Rectal smooth muscle tissue (tissue), 1 donor: ENCODE measurements around the gene ETFA.

Experiments
- H3K27ac ChIP-seq: one replicate; pipeline ENCODE4 v1.7.0; 2013; ENCODE audit warnings: low read depth, low read length, inconsistent platforms
- H3K27me3 ChIP-seq: one replicate; pipeline ENCODE4 v1.7.0; 2013; ENCODE audit warnings: low read length; ENCODE audit not compliant: control insufficient read depth, insufficient read depth
- H3K36me3 ChIP-seq: one replicate; pipeline ENCODE4 v1.7.0; 2013; ENCODE audit warnings: low read length; ENCODE audit not compliant: control insufficient read depth, insufficient read depth
- H3K4me1 ChIP-seq: one replicate; pipeline ENCODE4 v1.7.0; 2013; ENCODE audit warnings: low read length; ENCODE audit not compliant: control insufficient read depth, insufficient read depth
- H3K4me3 ChIP-seq: one replicate; pipeline ENCODE4 v1.7.0; 2013; ENCODE audit warnings: low read length
- H3K9ac ChIP-seq: one replicate; pipeline ENCODE4 v1.7.0; 2013; ENCODE audit warnings: low read length

Gene ETFA

DNA sequence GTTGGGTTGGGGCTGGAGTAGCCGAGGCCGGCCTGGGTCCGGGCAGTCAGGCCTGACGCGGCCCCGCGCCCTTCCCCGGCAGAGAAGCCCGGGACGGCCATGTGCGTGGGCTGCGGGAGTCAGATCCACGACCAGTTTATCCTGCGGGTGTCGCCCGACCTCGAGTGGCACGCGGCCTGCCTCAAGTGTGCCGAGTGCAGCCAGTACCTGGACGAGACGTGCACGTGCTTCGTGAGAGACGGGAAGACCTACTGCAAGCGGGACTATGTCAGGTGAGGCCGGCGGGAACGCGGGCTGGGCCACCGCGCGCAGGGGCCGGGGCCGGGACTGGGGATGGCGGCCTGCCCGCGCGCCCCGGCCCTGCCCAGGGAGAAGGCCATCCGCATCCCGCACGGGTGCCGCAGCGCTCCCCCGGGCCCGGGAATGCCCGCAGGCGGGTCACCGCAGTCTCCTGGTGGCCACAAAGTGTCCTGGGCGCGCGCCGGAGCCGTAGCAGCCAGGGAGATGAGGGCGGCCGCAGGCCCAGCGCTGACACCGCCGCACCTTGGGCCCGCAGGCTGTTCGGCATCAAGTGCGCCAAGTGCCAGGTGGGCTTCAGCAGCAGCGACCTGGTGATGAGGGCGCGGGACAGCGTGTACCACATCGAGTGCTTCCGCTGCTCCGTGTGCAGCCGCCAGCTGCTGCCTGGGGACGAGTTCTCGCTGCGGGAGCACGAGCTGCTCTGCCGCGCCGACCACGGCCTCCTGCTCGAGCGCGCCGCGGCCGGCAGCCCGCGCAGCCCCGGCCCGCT is 26.6 kb upstream of the ETFA start:
- H3K4me3 ChIP-seq = peak overlapping the region; percentile 56
- H3K9ac ChIP-seq = no peak overlapping the region
- peak overlapping the region; percentile 33 for H3K27ac ChIP-seq
- H3K4me1 ChIP-seq = peaks cover 3% of the 10 kb centered on the region
- no peaks in the 10 kb centered on the region for H3K36me3 ChIP-seq
- H3K27me3 ChIP-seq = peaks cover 48% of the 10 kb centered on the region

DNA sequence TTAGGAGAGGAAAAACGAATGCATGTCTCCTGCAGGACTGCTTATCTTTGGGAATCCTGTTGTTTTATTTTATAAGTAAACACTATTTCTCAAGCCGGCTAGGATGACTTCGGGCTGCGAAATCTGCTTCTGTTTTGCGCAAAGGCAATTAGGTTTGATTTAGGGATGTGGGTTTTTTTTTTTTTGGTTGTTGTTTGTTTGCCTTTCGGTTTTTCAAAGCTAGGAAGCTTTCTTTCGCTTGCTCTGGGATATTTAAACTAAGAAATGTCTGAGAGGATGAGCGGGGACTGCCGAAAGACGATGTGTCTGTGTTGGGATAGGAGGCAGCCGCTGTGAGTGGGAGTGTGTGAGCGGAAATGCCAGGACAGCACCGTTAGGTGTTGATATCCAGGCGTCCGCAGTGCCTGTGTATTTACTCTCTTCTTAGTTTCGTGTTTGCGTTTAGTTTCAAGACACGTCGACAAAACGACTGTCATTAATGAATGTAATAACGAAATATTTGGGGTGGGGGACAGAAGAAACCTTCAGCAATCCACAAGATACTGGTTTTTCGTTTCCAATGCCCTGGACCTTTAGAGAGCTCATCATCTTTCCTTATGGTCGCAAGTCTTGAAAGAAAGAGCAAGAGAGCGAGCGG is 25.9 kb upstream of the ETFA start:
- Histone ChIP-seq H3K9ac (no peak overlapping the region), H3K4me1 (peaks cover 3% of the 10 kb centered on the region), H3K27ac (peak overlapping the region; percentile 33), H3K4me3 (peak overlapping the region; percentile 56), H3K36me3 (no peaks in the 10 kb centered on the region), H3K27me3 (peaks cover 48% of the 10 kb centered on the region)

DNA sequence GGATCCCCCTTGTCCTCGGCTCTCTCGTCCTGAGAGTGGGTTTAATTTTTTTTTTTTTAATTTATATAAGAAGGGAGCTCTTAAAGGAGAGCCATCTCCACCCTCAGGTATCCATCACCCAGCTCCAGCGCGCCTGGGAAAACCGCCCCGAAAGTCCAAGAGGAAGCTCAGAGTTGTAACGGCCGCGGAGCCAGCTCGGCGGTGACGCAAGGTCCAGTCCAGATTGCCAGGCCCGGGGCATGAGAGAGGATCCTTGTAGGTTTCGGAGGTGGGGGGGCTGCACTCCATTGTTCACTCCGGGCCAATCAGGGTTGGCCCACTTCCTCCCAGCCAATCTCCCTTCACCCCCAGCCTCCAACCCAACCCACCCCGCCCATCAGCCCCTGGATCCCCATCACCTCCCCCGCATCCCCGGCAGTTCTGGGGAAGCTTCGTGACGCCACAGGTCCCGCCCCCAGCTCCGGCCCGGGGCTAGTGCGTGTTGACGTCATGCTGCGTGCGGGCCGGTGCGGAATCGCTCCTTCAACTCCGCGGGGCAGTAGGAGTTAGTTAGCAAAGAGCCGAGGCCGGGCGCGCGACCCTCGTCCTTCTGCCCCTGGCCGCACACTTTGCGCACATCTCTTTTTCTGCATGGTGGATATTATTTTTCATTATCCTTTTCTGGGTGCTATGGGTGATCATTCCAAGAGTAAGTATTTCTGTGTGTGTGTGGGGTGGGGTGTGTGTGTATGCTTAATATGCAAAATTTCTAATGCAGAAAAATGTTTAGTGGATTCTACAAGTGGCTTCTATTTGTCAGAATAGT is 25.2 kb upstream of the ETFA start, which contains the start of gene ISL2:
Gene ISL2, plus strand, starts transcription at position 520 of the 805 bp plus-strand sequence. Its CDS starts 111 bp downstream, at position 631.
- H3K9ac ChIP-seq = no peak within 1 kb of the TSS

DNA sequence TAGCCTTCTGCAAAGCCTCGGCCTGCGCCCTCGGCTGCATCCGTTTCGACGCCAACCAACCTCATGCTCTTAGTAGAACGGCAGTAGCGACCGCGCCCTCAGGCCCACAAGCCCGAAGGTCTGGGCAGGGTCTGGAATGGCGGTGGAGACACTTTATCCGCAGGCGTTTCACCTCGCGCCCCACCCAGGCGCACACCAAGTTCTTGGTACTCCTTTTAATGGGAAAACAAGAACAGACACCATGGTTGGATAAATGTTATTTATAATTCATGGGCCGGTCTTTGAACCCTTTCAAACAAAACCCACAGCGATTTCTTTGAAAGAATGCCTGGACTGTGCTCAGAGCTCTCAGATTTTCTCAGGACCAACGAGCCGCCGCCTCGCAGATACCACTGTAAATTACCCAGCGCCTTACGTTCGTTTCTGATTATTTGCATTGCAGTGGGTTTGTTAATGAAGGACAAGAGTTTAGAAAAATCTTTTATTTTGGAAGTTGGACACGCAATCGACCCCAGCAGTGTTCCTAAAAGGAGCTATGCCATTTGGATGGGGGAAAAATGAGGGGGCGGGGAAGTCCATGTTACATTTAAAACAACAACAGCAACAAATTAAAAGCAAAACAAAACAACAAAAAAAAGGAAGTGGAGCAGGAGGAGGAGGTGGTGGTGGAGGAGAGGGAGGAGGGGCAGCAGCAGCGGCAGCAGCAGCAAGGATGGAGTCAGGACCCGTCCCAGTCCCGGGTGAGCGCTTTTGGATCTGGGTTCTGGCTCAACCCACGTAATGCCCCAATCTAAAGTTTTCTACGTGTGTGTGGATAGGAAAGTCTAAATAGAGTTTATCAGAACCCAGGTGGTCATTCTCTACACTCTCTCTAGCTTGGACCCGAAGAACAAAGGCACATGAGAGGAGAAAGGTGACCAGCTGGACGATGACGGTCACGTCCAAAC is 24.3 kb upstream of the ETFA start:
- Histone ChIP-seq H3K9ac (no peak overlapping the region), H3K27ac (peak overlapping the region; percentile 36), H3K36me3 (no peaks in the 10 kb centered on the region), H3K27me3 (peaks cover 37% of the 10 kb centered on the region), H3K4me3 (peak overlapping the region; percentile 56), H3K4me1 (peaks cover 3% of the 10 kb centered on the region)

More for the DNA sequence above, 25.2 kb upstream of the ETFA start, which contains the start of gene ISL2:
- peak within 1 kb of the TSS; percentile 36 for H3K27ac ChIP-seq
- H3K4me3 ChIP-seq = peak within 1 kb of the TSS; percentile 56
- peaks cover 3% of the 10 kb centered on the region for H3K4me1 ChIP-seq
- no peaks in the 10 kb centered on the region for H3K36me3 ChIP-seq
- H3K27me3 ChIP-seq = peaks cover 45% of the 10 kb centered on the region

GRCh38 chr15:76334438-76335306 is 23.4 kb upstream of the ETFA start:
- Histone ChIP-seq H3K27ac (no peak overlapping the region), H3K9ac (no peak overlapping the region), H3K4me1 (peaks cover 3% of the 10 kb centered on the region), H3K36me3 (no peaks in the 10 kb centered on the region), H3K27me3 (peaks cover 33% of the 10 kb centered on the region), H3K4me3 (peak overlapping the region; percentile 56)

DNA sequence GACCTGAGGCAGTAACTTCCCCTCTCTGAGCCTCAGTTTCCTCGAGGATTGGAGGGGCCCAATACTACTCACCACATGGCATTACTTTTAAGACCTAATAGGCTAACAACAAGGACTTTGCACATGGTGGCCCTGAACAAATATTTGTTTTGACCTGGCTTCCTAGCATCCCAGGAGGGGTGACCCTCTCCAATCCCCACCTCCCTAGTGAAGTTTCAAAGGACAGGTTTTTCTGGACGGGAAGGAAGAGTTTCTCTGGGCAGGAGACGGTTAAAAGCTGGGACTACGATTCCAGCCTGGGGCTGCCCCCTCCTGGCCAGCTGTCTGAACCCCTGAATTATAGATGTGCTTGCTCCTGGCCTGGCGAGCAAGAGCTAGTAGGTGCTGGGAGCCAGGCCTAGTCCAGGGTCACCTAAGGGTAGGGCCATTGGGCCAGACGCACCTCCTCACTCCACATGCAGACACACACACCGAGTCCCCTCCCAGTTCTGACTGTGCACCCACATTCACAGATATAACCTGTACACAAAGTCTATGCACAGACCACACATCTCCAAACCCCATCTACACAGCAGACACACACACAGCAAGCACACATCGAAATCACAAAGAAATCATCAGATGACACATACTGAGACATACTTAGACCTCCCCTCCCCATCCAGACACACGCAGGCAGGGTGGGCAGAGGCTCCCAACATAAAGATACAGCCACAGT is 22.6 kb upstream of the ETFA start:
- H3K27me3 ChIP-seq = peaks cover 25% of the 10 kb centered on the region
- peaks cover 3% of the 10 kb centered on the region for H3K4me1 ChIP-seq
- no peak overlapping the region for H3K9ac ChIP-seq
- H3K36me3 ChIP-seq = no peaks in the 10 kb centered on the region
- no peak overlapping the region for H3K27ac ChIP-seq
- H3K4me3 ChIP-seq = no peak overlapping the region

DNA sequence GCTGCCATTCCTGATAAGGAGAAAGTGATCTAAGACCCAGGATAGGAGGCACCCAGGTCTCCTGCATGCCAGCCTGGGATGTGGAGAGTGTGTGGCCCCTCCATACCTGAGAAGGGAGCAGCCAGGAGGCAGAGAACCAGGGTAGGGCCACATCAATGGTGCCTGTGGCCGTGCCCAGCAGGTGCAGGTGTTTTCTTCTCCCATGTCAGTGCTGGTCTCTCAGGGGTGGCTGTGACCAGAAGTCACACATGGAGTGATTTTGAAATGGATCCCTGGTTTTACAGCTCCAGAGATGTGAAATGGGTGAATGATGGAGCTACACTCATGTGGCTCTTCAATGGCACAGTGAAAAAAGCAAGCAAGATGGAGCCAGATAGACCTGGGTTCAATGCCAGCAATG is 22.0 kb upstream of the ETFA start:
- Histone ChIP-seq H3K4me3 (no peak overlapping the region), H3K27ac (no peak overlapping the region), H3K36me3 (no peaks in the 10 kb centered on the region), H3K4me1 (no peaks in the 10 kb centered on the region), H3K9ac (no peak overlapping the region), H3K27me3 (peaks cover 19% of the 10 kb centered on the region)

DNA sequence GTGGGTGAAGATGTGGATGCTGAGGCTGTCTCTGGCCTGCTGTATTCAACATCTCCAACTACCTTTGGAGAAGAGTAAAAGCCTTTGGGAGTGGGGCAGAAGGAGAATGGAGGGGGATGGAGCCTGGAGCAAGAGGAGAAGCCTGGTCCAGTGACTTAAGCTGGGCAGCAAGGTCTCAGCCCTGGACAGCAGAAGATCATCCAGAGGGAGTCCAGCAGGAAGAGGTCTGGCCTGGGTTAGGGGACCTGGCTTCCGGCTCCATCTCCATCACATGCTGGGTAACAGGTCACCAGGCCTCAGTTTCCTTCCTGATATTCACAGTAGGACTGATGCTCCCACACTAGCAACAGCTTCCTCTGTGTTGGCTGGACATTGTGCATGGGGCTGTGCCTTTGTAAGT is 21.5 kb upstream of the ETFA start:
- H3K36me3 ChIP-seq = no peaks in the 10 kb centered on the region
- H3K27me3 ChIP-seq = peaks cover 15% of the 10 kb centered on the region
- H3K4me1 ChIP-seq = no peaks in the 10 kb centered on the region

GRCh38 chr15:76330080-76330680 is 18.9 kb upstream of the ETFA start:
- Histone ChIP-seq H3K27ac (no peak overlapping the region), H3K4me3 (no peak overlapping the region), H3K4me1 (no peaks in the 10 kb centered on the region), H3K9ac (no peak overlapping the region), H3K27me3 (peaks cover 9% of the 10 kb centered on the region), H3K36me3 (no peaks in the 10 kb centered on the region)

More for the DNA sequence above, 21.5 kb upstream of the ETFA start:
- Histone ChIP-seq H3K9ac (no peak overlapping the region), H3K27ac (no peak overlapping the region), H3K4me3 (no peak overlapping the region)

- Histone ChIP-seq H3K9ac (no peak overlapping the region), H3K27ac (no peak overlapping the region), H3K4me1 (no peaks in the 10 kb centered on the region), H3K36me3 (no peaks in the 10 kb centered on the region), H3K4me3 (no peak overlapping the region), H3K27me3 (peaks cover 1% of the 10 kb centered on the region)
These were observed 17.7 kb upstream of the ETFA start for GRCh38 chr15:76328958-76329357.
